GM18909 (cell line): ENCODE measurements around the gene LEKR1.
"Not testable (repeated sequence)": the region's sequence is repeated elsewhere in the genome, so short reads cannot be mapped to it uniquely, and the experiment has no call there.

Source experiments
- ATAC-seq: cut with Tn5 transposase; IDR thresholded peaks from one replicate; pipeline ENCODE4 v1.9.1; 2021; ENCODE audit warnings: mild to moderate bottlenecking; ENCODE audit not compliant: unreplicated experiment, poor library complexity

The LEKR1 gene

GRCh38 chr3:156895374-156895773 lies 69.2 kb downstream of the LEKR1 start:
- not testable (repeated sequence) for ATAC-seq

GRCh38 chr3:156897851-156898250 lies 71.7 kb downstream of the LEKR1 start:
- ATAC-seq, result not testable (repeated sequence)

DNA sequence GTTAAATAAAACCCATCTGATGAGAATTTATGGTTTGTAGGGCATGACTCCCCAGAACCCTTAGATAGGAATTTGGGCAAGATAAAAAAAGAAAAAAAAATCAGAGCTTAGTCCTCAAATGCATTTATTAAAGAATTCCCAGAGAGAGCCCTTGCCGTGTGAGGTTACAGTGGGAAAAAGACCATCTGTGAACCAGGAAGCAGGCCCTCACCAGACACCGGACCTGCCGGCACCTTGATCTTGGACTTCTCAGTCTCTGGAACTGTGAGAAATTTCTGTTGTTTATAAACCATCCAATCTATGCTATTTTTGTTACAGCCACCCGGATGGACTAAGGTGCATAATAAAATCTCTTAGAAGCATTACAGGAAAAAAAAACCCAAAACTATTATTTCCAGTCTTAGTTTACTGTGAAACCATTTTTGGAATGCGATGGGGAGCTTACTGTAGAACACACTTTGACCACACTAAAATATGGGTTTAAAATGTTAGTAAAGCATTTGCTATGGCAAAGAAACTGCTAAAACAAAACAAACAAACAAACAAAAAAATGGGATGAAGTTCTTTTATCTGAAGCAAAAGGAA lies 72.2 kb downstream of the LEKR1 start:
- no peak for ATAC-seq

- no peak for ATAC-seq
These were observed 73.8 kb downstream of the LEKR1 start for GRCh38 chr3:156899951-156900350.

GRCh38 chr3:156902916-156903315 lies 76.8 kb downstream of the LEKR1 start:
- no peak for ATAC-seq

- ATAC-seq, result no peak
These were observed 80.1 kb downstream of the LEKR1 start for GRCh38 chr3:156906275-156906674.

- no peak for ATAC-seq
These were observed 82.2 kb downstream of the LEKR1 start for GRCh38 chr3:156908398-156908797.

DNA sequence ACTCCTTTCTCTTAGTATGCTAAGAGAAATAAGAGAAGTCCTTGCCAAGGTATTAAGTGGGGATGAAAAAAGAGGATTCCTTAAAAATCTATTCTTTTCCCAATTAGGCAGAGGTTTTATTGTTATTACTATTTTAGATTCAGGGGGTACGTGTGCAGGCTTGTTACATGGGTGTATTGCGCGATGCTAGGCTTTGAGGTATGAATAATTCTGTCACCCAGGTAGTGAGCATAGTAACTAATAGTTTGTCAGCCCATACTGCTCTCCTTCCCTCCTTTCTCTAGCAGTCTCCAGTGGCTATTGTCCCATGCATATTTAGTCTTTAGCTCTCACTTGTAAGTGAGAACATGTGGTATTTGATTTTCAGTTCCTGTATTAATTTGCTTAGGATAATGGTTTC lies 83.9 kb downstream of the LEKR1 start:
- ATAC-seq, result no peak

DNA sequence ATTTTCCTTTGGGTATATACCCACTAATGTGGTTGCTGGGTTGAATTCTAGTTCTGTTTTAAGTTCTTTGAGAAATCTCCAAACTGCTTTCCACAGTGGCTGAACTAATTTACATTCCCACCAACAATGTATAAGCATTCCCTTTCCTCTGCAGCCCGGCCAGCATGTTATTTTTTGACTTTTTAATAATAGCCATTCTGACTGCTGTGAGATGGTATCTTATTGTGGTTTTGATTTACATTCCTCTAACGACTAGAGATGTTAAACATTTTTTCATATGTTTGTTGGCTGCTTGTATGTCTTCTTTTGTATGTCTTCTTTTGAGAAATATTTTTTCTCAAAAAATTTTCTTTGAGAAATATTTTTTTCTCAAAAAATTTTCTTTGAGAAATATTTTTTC lies 84.7 kb downstream of the LEKR1 start:
- ATAC-seq, result not testable (repeated sequence)

DNA sequence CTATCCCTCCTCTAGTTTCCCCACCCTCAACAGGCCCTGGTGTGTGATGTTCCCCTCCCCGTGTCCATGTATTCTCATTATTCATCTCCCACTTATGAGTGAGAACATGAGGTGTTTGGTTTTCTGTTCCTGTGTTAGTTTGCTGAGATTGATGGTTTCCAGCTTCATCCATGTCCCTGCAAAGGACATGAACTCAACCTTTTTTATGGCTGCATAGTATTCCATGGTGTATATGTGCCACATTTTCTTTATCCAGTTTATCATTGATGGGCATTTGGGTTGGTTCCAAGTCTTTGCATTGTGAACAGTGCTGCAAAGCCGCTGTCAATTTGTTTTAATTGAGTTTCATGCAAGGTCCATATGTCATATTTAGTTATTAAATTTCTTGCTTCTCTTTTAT lies 88.1 kb downstream of the LEKR1 start:
- not testable (repeated sequence) for ATAC-seq

DNA sequence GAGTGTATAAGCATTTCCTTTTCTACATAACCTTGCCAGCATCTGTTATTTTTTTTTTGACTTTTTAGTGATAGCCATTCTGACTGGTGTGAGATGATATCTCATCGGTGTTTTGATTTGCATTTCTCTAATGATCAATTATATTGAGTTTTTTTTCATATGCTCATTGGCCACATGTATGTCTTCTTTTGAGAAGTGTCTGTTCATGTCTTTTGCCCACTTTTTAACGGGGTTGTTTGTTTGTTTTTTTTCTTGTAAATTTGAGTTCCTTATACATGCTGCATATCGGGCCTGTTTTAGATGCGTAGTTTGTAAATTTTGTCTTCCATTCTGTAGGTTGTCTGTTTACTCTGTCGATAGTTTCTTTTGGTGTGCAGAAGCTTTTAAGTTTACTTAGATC lies 89.2 kb downstream of the LEKR1 start:
- no peak for ATAC-seq

DNA sequence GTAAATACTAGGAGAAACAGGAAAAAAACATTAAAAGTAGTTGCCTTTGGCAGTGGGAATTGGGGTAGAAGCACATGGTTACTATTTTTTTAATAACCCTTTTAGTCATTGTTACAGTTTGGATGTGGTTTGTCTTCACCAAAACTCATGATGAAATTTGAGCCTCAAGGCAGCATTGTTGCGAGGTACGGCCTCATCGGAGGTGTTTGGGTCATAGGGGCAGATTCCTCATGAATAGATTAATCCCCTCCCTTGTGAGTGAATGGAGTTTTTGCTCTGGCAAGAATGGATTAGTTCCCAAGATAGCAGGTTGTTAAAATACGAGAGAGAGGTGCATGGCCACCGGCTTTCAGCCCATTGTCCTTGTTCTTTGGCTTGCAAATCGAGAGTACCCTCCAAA lies 92.6 kb downstream of the LEKR1 start:
- ATAC-seq, result no peak

DNA sequence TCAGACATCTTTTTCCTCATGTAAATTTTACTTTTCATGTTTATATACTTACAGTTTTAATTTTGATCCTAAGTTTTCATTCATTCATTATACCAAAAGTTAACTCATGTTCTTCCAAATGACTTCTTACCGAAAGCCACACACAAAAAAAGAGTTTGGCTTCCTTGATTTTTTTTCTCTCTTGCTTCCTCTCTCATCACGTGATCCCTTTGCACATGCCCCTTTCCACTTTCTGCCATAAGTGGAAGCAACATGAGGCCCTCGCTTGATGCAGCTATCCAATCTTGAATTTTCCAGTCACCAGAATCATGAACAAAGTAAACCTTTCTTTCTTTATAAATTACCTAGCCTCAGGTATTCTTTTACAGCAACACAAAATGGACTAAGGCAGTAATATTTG lies 93.7 kb downstream of the LEKR1 start:
- no peak for ATAC-seq

- no peak for ATAC-seq
These were observed 94.2 kb downstream of the LEKR1 start for GRCh38 chr3:156920399-156920798.

DNA sequence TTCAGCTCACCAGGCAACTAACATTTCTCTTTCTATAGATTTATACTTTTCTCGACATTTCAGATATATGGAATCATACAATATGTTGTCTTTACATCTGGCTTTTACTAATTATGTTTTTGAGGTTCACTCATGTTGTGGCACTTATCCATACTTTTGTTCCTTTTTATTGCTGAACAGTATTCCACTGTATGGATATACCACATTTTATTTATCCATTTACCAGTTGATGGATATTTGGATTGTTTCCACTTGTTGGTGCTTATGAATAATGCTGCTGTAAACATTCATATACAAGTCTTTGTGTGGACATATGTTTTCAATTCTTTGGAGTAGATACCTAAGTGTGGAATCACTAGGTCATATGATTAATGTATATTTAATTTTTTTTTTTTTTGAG lies 97.2 kb downstream of the LEKR1 start:
- no peak for ATAC-seq

GRCh38 chr3:156938724-156939123 lies 112.6 kb downstream of the LEKR1 start:
- ATAC-seq, result no peak

DNA sequence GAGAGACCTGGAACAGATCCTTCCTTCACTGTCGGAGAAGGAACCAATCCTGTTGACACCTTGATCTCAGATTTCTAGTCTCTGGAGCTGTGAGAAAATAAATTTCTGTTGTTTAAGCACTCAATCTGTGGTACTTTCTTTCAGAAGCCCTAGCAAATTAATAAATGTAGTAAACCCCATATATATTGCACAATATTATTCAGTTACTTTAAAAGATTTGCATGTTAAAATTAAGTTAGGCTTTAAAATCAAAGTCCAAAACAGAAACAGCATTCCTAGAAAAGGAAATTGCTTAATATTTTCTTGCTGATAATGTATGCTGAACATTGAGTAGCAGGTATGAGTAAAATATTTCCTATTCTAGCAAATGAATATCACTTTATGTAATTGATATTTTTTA lies 113.2 kb downstream of the LEKR1 start:
- ATAC-seq, result no peak

GRCh38 chr3:156941311-156941710 lies 115.2 kb downstream of the LEKR1 start:
- ATAC-seq, result no peak

DNA sequence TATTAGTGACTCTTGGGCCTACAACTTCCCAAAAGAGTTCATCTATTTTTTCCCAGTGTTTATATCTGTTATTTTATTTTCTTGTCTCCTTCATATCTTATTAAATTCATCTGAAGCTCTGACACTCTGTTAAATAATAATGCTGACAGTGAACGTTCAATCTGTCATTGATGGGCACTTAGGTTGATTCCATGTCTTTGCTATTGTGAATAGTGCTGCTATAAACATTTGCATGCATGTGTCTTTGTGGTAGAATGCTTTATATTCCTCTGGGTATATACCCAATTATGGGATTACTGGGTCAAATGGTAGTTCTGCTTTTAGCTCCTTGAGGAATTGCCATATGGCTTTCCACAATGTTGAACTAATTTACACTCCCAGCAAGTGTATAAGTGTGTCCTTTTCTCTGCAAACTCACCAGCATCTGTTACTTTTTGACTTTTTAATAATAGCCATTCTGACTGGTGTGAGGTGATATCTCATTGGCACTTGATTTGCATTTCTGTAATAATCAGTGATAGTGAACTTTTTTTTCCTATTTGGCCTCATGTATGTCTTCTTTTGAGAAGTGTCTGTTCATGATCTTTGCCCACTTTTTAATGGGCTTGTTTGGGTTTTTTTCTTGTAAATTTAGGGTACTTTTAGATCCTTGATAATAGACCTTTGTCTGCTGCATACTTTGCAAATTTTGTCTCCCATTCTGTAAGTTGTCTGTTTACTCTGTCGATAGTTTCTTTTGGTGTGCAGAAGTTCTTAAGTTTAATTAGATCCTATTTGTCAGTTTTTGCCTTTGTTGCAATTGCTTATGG lies 122.5 kb downstream of the LEKR1 start:
- ATAC-seq, result no peak

DNA sequence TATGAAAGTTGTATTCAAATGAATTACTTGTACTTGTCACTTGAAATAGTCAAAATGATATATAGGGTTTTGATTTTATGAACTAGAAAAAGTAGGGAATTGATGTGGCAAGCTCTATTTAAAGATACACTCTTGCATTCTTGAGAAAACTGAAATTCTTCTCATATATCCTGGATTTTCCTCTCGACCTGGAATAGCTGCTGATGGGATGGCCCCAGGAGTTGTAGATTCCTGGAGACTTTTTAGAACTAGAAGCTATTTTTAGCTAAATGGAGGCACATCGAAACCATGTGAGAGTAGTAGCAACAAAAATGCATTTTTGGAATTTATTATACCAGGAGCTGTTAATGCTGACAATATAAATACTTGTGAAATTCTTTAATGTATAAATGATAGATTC lies 125.9 kb downstream of the LEKR1 start:
- no peak for ATAC-seq

DNA sequence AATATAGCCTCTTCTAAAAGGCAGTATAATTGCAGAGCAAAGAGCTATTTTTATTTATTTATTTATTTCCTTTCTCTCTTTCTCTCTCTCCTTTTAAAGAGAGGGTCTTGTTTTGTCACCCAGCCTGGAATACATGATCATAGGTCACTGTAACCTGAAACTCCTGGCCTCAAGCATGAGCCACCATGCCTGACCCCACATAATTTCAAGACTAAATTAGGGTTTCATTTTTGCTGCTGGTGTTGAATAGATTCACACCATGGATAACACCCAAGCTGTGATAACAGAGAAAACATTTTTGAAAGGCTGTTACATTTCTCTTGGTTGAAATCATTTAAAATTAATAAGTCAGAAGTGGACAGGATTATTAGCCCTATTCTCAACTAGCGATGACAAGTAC lies 131.6 kb downstream of the LEKR1 start:
- peak; percentile 92 for ATAC-seq

- no peak for ATAC-seq
These were observed 136.9 kb downstream of the LEKR1 start for GRCh38 chr3:156963096-156963495.
